CD4-positive, alpha-beta T cell treated with Interleukin-10 for 1 hour (primary cell): ENCODE data around the gene DPP9.

ENCODE experiments used
- DNase-seq: peaks from one replicate; pipeline ENCODE4 v3.0.0-alpha.2; 2020

Gene DPP9

DNA sequence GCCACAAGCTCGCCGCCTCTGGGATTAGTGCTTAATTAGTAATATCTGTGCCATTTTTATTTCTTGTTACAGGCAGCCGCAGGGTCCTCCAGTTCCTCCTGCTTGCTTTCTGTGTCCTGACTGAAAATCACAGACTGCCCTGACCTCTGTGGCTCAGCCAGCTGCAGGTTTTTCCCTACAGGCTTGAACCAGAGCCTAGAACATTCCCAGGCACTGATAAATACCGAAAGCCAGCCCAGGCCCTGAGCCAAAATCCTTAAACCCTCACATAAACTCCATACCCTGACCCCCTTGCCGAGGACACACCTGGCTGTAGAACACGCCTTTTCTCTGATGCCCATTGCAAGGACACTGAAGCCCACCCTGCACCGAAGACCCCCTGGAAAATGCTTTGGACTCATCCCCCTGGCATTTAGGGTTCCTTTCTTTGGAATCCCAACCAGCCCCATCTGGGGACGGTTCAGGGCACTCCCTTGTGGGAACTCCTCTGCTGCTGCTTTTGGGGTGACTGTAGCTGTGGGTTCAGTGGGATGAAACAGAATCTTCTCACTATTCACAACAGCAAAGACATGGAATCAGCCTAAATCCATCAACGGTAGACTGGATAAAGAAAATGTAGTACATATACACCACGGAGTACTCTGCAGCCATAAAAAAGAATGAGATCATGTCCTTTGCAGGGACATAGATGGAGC is 15.5 kb downstream of the DPP9 start:
- no peak for DNase-seq

DNA sequence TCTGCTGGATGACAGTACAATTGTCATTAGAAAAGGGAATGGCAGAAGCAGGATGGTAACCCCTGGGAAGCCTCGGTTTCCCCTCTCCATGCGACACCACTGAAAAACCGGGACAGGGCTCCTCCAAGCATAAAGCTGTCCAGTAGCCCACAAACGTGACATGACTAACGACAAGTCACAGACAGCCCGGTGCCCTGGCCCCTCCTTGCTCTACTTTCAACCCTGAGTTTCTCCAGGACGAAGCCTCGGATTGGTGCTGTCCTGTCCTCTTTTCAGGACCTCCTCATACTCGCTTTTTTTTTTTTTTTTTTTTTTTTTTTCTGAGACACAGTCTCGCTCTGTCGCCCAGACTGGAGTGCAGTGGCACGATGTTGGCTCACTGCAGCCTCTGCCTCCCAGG is 16.3 kb downstream of the DPP9 start:
- no peak for DNase-seq

DNA sequence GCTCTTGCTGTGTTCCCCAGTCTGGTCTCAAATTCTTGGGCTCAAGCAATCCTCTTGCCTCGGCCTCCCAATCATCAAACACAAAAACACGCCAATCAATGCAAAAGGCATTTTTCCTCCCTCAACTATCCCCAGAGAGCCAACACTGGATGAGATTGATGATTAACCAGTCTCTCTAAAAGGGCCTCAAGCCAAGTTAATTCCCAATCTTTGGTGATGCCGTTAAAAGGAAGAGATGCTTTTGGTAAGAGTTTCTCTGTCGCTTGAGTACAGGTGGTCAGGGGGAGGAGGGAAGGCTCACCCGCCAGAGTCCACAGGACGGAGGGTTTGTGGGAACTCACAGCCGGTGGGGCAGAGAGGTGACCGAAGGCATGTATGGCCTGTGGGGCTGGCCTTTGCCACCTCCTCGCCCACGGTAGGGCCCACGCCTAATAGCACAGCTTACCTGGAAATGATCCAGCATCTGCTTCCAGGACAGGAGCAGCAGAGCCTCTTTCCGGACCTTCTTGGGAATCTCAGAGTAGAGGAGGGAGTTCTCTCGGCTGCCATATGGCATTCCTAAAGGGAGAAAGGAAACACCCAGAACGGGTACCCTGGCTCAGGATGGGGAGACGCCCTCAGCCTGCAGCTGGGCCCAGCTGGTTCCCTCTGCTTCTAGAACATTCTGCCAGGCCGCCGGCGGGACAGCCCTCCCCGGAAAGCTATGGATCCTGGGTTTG is 18.1 kb downstream of the DPP9 start:
- DNase-seq, result no peak

DNA sequence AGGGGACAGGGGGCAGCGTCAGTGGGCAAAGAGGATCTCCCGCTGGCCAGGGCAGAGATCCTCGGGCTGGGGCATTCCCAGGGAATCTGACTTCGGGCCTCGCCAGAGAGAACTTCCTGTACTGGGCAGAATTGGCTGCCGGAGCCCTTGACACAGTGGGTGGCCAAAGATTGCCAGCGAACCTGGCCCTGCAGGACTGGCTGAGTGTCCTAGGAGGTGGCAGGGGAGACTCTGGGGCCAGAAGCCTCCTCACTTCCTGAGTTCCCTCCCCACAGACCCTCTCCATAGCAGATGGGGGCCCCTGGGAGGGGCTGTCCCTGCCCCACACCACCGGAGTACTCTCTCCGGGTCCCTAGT is 19.3 kb downstream of the DPP9 start:
- no peak for DNase-seq

DNA sequence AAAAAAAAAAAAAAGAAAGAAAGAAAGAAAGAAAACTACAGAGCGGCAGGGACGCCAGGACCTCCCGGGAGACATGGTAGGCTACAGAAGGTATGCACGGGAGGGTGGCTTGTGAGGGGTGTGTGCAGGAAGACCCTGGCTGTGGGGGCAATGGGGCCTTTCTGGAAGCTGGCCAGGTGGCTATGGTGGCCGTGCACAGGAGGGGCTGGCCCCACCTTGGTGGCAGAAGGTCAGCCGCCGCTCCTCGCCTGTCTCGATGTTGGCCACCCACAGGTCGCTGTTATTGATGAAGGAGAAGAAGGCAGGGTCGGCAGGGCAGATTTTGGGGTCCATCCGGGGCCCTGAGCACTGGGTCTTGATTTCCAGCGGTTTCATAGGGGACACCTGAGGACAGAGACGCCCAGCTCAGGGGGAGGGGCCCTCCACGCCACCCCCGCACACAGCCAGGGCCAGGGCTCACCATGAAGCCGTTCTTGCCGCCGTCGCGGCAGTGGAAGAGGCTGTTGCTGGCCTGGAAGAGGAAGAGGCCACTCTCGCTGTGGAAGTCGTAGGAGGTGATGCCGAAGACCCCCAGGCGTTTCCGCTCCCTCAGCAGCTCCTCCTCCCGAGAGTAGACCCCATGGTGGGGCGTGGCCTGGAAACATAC is 19.8 kb downstream of the DPP9 start:
- no peak for DNase-seq

DNA sequence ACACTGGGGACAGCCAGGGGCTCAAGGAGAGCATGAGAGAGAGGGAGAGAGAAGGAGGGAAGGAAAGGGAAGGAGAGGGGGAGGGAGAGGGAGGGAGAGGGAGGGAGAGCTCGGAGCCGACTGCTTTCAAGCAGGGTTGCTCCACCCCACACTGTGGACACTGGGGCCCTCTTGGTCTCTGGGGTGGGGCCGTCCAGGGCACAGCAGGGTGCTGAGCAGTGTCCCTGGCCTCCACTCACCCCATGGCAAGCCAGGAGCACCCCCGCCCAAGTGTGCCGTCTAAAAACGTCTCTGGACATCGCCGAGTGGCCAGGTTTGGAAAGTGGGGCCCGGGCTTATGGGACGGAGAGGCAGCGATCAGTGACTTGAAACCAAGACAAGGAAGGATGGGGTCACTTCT is 20.9 kb downstream of the DPP9 start:
- no peak for DNase-seq

- DNase-seq, result no peak
These were observed 22.1 kb downstream of the DPP9 start for GRCh38 chr19:4701557-4701956.

GRCh38 chr19:4700693-4700970 is 23.0 kb downstream of the DPP9 start:
- DNase-seq, result no peak

DNA sequence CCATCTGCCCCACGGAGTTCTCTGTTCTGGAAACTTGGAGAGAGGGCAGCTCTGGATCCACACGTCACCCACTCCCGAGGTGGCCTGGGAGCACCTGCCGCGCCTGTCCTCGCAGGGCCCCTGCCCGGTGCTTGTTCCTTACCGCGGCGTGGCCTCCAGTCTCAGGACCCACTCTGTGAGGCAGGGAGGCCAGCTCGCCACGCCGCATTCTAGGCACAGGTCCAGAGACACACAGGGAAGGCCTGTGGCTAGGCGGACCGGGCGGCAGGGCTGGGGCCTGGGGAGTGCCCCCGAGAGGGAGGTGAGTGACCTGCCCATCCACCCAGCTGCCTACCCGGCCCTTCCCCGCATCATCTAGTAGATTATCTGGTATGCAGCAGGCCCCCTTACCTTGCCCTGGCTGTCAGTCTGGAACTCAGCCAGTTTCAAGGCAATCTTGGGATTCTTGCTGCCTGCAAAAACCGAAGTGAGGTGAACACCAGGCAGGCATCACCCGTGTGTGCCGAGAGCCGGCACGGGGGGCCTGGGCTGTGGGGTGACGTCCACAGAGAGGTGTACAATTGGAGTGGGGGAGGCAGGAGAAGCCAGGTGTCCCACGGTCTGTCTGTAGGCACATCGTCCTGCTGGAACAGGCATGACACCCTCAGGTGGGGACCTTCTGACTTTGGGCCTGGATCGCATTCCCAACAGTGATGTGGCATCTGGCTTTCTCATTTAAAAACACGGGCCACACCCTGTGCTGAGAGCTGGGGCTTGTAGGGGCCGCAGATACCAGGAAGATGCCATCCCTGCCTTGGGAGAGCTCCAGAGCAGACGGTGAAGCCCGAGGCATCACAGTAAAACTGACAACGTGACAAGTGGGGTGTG is 23.6 kb downstream of the DPP9 start:
- no peak for DNase-seq

DNA sequence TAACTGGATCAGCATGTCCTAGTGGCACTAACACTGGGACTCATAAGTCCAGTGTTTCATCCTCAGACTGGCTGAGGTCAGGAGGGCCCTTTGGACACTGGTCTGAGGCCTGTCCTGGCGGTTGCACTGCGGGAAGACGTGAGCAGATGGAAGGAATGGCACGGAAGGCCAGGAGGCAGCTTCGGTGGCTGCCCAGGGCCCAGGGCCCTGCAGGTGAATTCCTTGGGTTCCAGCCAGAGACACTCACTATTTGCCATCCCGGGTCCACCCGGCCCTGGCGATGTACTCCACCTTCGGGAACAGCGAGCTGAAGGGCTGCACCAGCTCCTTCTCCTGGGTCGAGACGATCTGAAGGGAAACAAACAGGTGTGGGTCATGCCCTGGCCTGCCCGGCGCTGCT is 26.3 kb downstream of the DPP9 start:
- no peak for DNase-seq

- DNase-seq, result no peak
These were observed 28.4 kb downstream of the DPP9 start for GRCh38 chr19:4695224-4695731.

- no peak for DNase-seq
These were observed 29.2 kb downstream of the DPP9 start for GRCh38 chr19:4694211-4694987.

DNA sequence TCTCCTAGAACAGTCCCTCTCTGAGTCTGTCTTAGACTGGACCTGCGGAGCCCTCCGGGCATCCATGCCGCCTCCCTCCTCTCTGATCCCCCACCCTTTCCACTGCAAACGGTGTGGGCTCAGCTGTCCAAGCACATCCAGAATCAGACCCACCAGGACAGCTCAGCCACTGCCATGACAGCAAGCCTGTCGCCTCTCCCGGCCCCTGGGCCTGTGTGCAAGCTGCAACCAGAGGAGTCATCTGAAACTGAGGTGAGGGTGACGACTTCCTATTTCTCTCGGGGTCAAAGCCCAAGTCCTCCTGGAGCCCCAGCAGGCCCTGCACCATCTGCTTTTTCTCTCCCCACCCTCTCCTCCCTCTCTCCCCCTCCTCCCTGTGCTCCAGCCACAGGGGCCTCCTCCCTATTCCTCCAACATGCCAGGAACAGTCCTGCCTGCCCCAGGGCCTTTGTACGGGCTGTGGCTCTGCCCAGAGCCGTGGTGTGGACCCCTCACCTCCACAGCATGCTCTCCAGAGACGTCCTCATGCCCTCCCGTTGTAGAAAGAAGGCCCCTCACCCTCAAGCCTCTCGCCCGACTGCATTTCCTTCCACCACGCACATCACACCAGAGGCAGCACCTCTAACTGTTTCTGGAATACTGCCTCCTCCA is 30.0 kb downstream of the DPP9 start:
- no peak for DNase-seq

- DNase-seq, result no peak
These were observed 30.6 kb downstream of the DPP9 start for GRCh38 chr19:4693078-4693350.

DNA sequence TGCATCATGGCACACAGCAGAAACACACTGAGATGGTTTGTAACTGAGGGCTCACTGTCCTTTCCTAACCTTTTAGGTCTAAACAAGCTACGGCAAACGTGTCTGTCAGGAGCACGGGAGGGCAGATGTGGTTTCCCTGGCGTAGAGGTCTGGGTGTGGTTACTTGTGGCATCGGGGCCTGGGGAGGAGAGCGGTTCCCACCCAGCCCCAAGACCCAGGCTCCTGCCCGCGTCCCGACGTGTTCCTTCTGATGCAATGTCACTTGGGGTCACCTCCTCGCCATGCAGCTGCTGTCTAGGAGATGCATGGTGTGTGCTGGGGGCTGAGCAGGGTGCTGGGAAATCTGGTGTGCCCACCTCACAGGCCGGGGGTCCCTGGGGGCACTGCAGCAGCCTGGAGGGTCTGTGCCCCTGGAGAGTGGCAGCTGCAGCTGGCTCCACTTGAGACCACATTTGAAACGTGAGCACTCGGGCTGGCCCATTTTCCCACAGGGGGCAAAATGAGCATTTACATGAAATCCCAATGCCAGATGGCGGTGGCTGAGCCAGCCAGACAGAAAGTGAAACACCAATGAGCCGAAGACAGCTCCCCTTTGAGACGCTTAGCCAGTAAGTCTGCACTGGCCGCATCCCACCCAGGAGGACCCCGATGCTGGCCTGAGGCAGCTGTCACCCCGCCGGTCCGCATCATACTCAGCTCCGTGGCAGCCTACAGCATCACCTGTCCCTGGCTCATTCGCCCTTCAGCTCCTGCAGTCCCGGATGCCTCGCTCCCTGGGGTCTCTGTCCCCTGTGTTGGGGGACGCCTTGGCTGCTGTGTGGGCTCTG is 31.2 kb downstream of the DPP9 start:
- no peak for DNase-seq

GRCh38 chr19:4691373-4691772 is 32.3 kb downstream of the DPP9 start:
- DNase-seq, result no peak

GRCh38 chr19:4690361-4690760 is 33.3 kb downstream of the DPP9 start:
- no peak for DNase-seq

DNA sequence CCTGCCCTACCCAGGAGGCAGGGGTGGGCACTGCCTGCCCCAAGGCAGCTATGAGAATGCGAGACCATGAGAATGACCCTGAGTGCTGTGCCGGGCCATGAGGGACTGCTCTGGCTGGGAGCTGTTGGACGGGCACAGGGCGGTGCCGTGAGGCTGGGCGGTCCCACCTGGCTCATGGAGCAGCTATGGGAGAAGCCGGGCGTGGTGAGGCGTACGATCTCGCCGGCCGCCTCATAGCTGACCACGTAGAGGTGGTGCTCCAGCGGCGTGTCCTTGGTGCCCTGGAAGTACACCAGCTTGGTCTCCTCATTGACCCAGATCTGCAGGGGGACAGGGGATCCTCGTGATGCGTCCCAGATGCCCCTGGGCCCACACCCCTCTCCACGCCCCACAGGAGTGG is 34.2 kb downstream of the DPP9 start:
- no peak for DNase-seq

DNA sequence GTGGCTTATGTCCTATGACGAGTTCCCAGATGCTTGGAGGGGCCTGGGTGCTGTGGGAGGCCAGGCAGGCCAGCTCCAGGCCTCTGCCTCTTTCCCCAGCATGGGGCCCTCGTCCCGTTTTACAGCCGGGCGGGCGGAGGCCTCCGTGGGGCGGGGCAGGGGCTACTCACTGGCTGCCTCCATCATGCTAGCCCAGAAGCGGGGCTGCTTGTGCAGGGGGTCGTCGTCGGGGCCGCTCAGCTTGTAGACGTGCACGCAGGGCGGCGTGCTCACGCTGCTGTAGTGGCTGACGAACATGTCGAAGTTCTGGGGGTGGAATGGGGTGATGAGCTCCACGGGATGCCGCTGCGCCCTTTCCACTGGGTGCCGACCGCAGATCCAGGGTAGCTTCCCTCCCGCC is 35.1 kb downstream of the DPP9 start:
- no peak for DNase-seq

- DNase-seq, result no peak
These were observed 36.2 kb downstream of the DPP9 start for GRCh38 chr19:4687396-4687795.

DNA sequence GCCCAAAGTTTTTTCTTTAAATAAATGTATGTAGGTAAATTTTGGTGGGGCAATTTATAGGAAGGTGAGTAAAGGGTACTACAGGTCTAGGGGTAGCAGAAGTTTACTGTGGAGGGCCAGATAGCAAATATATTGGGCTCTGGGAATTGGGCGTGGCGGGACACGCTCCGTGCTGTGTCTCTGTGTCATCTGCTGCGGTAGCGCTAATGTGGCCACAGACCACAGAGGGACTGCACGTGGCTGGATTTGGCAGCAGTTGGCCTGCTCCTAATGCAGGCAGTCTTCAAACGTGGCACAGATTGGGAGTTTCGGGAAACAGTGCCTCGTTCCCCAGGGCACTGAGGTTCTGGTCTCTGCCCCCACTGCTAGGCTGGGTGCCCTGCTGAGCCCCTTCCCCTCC is 36.9 kb downstream of the DPP9 start:
- DNase-seq, result no peak
